GM19467 (cell line): ENCODE results near the gene BARX2.
A peak's percentile ranks its signal among the peaks of the same experiment; 100 is the strongest.

ENCODE experiments used
- ATAC-seq: cut with Tn5 transposase; IDR thresholded peaks from one replicate; pipeline ENCODE4 v1.9.1; 2021; ENCODE audit warnings: mild to moderate bottlenecking, moderate library complexity; ENCODE audit not compliant: unreplicated experiment

The BARX2 gene

GRCh38 chr11:129396454-129396853 lies 20.8 kb downstream of the BARX2 start:
- no peak for ATAC-seq

- ATAC-seq: no peak
These were observed 26.8 kb downstream of the BARX2 start for GRCh38 chr11:129402206-129403171.

GRCh38 chr11:129404731-129405130 lies 29.1 kb downstream of the BARX2 start:
- ATAC-seq: no peak

GRCh38 chr11:129408865-129409444 lies 33.3 kb downstream of the BARX2 start:
- ATAC-seq: no peak

- no peak for ATAC-seq
These were observed 34.8 kb downstream of the BARX2 start for GRCh38 chr11:129410395-129410960.

GRCh38 chr11:129412494-129412893 lies 36.8 kb downstream of the BARX2 start:
- ATAC-seq: no peak

- ATAC-seq: no peak
These were observed 38.7 kb downstream of the BARX2 start for GRCh38 chr11:129414144-129414872.

- no peak for ATAC-seq
These were observed 40.6 kb downstream of the BARX2 start for GRCh38 chr11:129416080-129416820.

- no peak for ATAC-seq
These were observed 41.8 kb downstream of the BARX2 start for GRCh38 chr11:129417458-129417857.

- peak; percentile 51 for ATAC-seq
These were observed 42.4 kb downstream of the BARX2 start for GRCh38 chr11:129418039-129418438.

GRCh38 chr11:129419386-129419785 lies 43.7 kb downstream of the BARX2 start:
- ATAC-seq: no peak

GRCh38 chr11:129423426-129423825 lies 47.8 kb downstream of the BARX2 start:
- no peak for ATAC-seq

GRCh38 chr11:129425214-129425613 lies 49.6 kb downstream of the BARX2 start:
- ATAC-seq: no peak

GRCh38 chr11:129426038-129426437 lies 50.4 kb downstream of the BARX2 start:
- ATAC-seq: no peak

GRCh38 chr11:129426776-129427175 lies 51.1 kb downstream of the BARX2 start:
- ATAC-seq: no peak

GRCh38 chr11:129427376-129427775 lies 51.7 kb downstream of the BARX2 start:
- no peak for ATAC-seq

- no peak for ATAC-seq
These were observed 52.3 kb downstream of the BARX2 start for GRCh38 chr11:129427816-129428406.

- no peak for ATAC-seq
These were observed 52.9 kb downstream of the BARX2 start for GRCh38 chr11:129428557-129428956.

- no peak for ATAC-seq
These were observed 59.2 kb downstream of the BARX2 start for GRCh38 chr11:129434641-129435498.
